ENCODE measurements around the gene PLEKHH1.

The PLEKHH1 gene

DNA sequence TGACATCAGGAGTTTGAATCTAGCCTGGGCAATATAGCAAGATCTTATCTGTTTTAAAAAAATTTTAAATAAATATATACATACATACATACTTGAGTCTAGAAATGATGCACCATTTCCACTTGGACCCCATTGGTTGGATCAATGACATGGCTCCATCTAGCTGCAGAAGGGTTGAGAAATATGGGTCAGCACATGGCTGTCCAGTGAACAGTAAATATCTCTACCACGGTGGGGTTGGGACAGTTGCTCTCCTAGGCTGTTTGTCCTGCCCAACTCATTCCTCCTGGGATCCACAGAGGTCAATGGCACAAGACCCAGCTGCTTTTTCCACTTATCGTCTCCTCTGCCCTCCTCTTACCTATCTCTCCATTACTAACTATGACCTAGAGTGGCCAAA, 23.6 kb downstream of the PLEKHH1 start:
- Histone ChIP-seq H3K4me3 (ENCODE audit: low read depth, low read length) (no peak overlapping the region), H3K36me3 (ENCODE audit: control insufficient read depth in 2 of 2, insufficient read depth in 1 of 2, low read length in 2 of 2) (peaks cover 0 to 14% of the 10 kb centered on the region in 2 experiments; a peak in 2 of 3 replicates), H3K9me3 (ENCODE audit: control insufficient read depth, insufficient read depth, low read depth, low read length) (no peaks in the 10 kb centered on the region), H3K4me1 (ENCODE audit: control insufficient read depth, insufficient read depth, low read length) (no peaks in the 10 kb centered on the region; the same call in 1 of the 2 replicates), H3K27ac (ENCODE audit: extremely low read depth, low read depth, low read length) (no peak overlapping the region)
- CTCF ChIA-PET: interaction anchor here (1.2 to 4.3 kb wide), 7 partner anchors 10 to 148 kb away, joined by 3 to 45 read pairs (median 5); no protein-coding TSS in a partner anchor
- POLR2A ChIA-PET: interaction anchor here (0.6 to 2.1 kb wide), 6 partner anchors 15 to 139 kb away, joined by 3 to 10 read pairs (median 6); partner anchors contain the start of genes PIGH, PLEKHH1 and RDH11
- TF ChIP-seq ZFP41 (tag by site-specific recombination; IDR thresholded peaks at IDR 0.05; ENCODE audit: borderline replicate concordance) (no peak), ZNF791 (tag by site-specific recombination; IDR thresholded peaks at IDR 0.05) (no peak), ZFHX2 (tag by site-specific recombination; conservative IDR thresholded peaks at IDR 0.05) (no peak), ZNF394 (tag by site-specific recombination; IDR thresholded peaks at IDR 0.05; ENCODE audit: borderline replicate concordance) (no peak)

DNA sequence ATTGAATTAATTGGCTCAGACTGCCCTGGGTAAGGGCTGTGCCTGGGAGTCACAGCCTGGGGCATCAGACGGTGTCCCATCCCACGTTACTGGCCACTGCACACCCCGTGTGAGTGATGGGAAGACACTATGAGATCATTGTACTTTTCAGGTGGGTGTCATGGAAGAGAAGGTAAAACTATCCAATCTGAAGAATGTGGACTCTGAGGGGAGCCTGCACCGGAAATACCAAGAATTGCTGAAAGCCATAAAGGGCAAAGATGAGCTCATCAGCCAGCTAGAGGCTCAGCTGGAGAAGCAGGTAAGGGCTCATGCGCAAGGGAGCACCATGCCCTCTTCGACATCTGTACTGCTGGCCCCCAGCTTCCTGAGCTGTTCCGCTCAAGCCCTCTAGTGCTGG, 24.0 kb downstream of the PLEKHH1 start:
- Histone ChIP-seq H3K36me3 (ENCODE audit: control insufficient read depth in 2 of 2, insufficient read depth in 1 of 2, low read length in 2 of 2) (peaks cover 0 to 17% of the 10 kb centered on the region in 2 experiments; a peak in 2 of 3 replicates), H3K4me1 (ENCODE audit: control insufficient read depth, insufficient read depth, low read length) (no peaks in the 10 kb centered on the region; the same call in 1 of the 2 replicates), H3K4me3 (ENCODE audit: low read depth, low read length) (no peak overlapping the region), H3K27ac (ENCODE audit: extremely low read depth, low read depth, low read length) (no peak overlapping the region), H3K9me3 (ENCODE audit: control insufficient read depth, insufficient read depth, low read depth, low read length) (no peaks in the 10 kb centered on the region)
- POLR2A ChIA-PET: interaction anchor here (1.2 to 2.1 kb wide), 5 partner anchors 14 to 138 kb away, joined by 4 to 10 read pairs (median 8); partner anchors contain the start of genes PIGH, PLEKHH1 and RDH11
- CTCF ChIA-PET: interaction anchor here (0.9 to 4.3 kb wide), 7 partner anchors 10 to 197 kb away, joined by 4 to 45 read pairs (median 5); partner anchors contain the start of genes ATP6V1D and EIF2S1
- peak; percentile 22; the same call in 1 of the 2 replicates for TF ChIP-seq ZIC2 (tag by site-specific recombination; IDR thresholded peaks at IDR 0.05)
- peak; percentile 37; the same call in 1 of the 2 replicates for TF ChIP-seq ZNF394 (tag by site-specific recombination; IDR thresholded peaks at IDR 0.05; ENCODE audit: borderline replicate concordance)
- TF ChIP-seq ZNF629 (tag by site-specific recombination; IDR thresholded peaks at IDR 0.05): 0 out of 2 replicates have a peak, but pooled peaks have one; percentile 38
- TF ChIP-seq, protein P1, sequence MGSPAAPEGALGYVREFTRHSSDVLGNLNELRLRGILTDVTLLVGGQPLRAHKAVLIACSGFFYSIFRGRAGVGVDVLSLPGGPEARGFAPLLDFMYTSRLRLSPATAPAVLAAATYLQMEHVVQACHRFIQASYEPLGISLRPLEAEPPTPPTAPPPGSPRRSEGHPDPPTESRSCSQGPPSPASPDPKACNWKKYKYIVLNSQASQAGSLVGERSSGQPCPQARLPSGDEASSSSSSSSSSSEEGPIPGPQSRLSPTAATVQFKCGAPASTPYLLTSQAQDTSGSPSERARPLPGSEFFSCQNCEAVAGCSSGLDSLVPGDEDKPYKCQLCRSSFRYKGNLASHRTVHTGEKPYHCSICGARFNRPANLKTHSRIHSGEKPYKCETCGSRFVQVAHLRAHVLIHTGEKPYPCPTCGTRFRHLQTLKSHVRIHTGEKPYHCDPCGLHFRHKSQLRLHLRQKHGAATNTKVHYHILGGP (tag by site-specific recombination; IDR thresholded peaks at IDR 0.05): 0 out of 2 replicates have a peak, but pooled peaks have one; percentile 17
- TF ChIP-seq, protein P2, sequence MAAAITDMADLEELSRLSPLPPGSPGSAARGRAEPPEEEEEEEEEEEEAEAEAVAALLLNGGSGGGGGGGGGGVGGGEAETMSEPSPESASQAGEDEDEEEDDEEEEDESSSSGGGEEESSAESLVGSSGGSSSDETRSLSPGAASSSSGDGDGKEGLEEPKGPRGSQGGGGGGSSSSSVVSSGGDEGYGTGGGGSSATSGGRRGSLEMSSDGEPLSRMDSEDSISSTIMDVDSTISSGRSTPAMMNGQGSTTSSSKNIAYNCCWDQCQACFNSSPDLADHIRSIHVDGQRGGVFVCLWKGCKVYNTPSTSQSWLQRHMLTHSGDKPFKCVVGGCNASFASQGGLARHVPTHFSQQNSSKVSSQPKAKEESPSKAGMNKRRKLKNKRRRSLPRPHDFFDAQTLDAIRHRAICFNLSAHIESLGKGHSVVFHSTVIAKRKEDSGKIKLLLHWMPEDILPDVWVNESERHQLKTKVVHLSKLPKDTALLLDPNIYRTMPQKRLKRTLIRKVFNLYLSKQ (tag by site-specific recombination; IDR thresholded peaks at IDR 0.05; ENCODE audit: borderline replicate concordance): no peak

DNA sequence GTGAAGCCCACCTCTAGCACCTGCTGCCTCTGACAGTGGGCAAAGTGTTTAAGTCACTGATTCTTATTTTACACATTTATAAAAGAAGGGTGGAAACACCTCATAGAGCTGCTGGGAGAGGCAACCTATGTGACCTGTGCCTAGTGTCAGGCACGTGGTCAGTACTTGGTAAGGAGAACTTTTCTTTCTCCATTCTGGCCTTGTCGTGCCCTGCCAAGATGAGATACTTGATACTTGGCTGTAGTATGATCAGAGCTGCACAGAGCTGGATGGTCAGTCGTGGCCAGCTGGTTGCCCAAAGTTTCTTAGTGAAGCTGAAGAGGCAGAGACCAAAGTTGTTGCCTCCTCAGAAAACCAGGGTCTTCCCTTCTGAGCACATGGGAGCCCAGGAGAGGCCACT, 24.6 kb downstream of the PLEKHH1 start:
- Histone ChIP-seq H3K4me1 (ENCODE audit: control insufficient read depth, insufficient read depth, low read length) (no peaks in the 10 kb centered on the region; the same call in 1 of the 2 replicates), H3K27ac (ENCODE audit: extremely low read depth, low read depth, low read length) (no peak overlapping the region), H3K36me3 (ENCODE audit: control insufficient read depth in 2 of 2, insufficient read depth in 1 of 2, low read length in 2 of 2) (peaks cover 0 to 23% of the 10 kb centered on the region in 2 experiments; a peak in 2 of 3 replicates), H3K4me3 (ENCODE audit: low read depth, low read length) (no peak overlapping the region), H3K9me3 (ENCODE audit: control insufficient read depth, insufficient read depth, low read depth, low read length) (no peaks in the 10 kb centered on the region)
- POLR2A ChIA-PET: interaction anchor here (1.2 to 2.1 kb wide), 4 partner anchors 14 to 138 kb away, joined by 6 to 10 read pairs (median 8); partner anchors contain the start of genes PIGH, PLEKHH1 and RDH11
- TF ChIP-seq ZFHX2 (tag by site-specific recombination; conservative IDR thresholded peaks at IDR 0.05) (no peak), TCF7L2 (IDR thresholded peaks at IDR 0.05; ENCODE audit: borderline replicate concordance, low read depth, low read length) (no peak), GLIS1 (tag by site-specific recombination; IDR thresholded peaks at IDR 0.05) (no peak), ZNF274 (IDR thresholded peaks at IDR 0.05; ENCODE audit: low read length) (no peak), ZNF274 (tag by site-specific recombination; IDR thresholded peaks at IDR 0.05; ENCODE audit: borderline replicate concordance) (no peak), ZNF585B (tag by site-specific recombination; IDR thresholded peaks at IDR 0.05) (no peak), ZNF777 (tag by site-specific recombination; IDR thresholded peaks at IDR 0.05; ENCODE audit: borderline replicate concordance) (no peak), GLI2 (tag by site-specific recombination; IDR thresholded peaks at IDR 0.05; ENCODE audit: borderline replicate concordance, low read depth) (no peak), SCRT2 (tag by site-specific recombination; IDR thresholded peaks at IDR 0.05) (no peak), ZNF335 (tag by site-specific recombination; conservative IDR thresholded peaks at IDR 0.05) (no peak), ZFP3 (tag by site-specific recombination; IDR thresholded peaks at IDR 0.05; ENCODE audit: low read depth) (no peak)
- TF ChIP-seq, protein P3, sequence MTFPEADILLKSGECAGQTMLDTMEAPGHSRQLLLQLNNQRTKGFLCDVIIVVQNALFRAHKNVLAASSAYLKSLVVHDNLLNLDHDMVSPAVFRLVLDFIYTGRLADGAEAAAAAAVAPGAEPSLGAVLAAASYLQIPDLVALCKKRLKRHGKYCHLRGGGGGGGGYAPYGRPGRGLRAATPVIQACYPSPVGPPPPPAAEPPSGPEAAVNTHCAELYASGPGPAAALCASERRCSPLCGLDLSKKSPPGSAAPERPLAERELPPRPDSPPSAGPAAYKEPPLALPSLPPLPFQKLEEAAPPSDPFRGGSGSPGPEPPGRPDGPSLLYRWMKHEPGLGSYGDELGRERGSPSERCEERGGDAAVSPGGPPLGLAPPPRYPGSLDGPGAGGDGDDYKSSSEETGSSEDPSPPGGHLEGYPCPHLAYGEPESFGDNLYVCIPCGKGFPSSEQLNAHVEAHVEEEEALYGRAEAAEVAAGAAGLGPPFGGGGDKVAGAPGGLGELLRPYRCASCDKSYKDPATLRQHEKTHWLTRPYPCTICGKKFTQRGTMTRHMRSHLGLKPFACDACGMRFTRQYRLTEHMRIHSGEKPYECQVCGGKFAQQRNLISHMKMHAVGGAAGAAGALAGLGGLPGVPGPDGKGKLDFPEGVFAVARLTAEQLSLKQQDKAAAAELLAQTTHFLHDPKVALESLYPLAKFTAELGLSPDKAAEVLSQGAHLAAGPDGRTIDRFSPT (tag by site-specific recombination; IDR thresholded peaks at IDR 0.05): no peak
- CTCF ChIA-PET: interaction anchor here (0.9 to 4.3 kb wide), 7 partner anchors 9 to 198 kb away, joined by 4 to 45 read pairs (median 5); partner anchors contain the start of genes ATP6V1D and EIF2S1
